Germinal center (tissue), 1 donor: ENCODE measurements around the gene DCXR.

Experiments used
- DNase-seq: peaks from one replicate; pipeline ENCODE4 v3.0.0; 2012; ENCODE audit warnings: mixed read lengths, low spot score

Gene DCXR

GRCh38 chr17:82022310-82022980, 15.1 kb downstream of the DCXR start, which contains the start of gene CENPX:
Gene CENPX (minus strand): TSS chr17:82022878. CDS start chr17:82022861, 17 bp downstream.
- DNase-seq, result no peak

GRCh38 chr17:82021900-82022309, 15.6 kb downstream of the DCXR start:
- DNase-seq, result no peak

- DNase-seq, result peak; percentile 48
These were observed 16.2 kb downstream of the DCXR start for GRCh38 chr17:82021107-82021899.

DNA sequence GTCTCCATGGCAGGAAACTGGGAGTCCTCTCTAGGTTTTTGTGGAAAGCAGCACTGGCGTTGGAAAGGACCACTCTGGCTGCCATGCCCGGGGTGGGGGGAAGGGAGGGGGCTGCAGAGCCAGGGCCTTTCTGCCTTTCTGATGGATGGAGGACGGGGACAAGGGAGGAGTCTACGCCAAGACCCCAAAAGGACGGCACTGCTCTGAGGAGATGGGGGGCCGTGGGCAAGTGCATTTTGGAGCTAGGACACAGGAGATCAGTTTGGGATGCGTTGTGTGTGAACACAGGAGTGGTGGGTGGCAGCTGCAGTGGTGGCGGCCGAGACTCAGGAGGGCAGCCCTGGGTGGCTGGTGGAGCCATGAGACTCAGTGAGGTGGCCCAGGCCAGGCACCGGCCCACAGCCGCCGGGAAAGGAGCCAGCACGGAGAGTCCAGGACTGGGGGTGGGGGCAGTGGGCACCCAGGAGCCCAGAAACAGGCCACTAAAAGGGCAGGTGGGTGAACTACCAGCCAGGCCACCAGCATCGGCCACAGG, 16.9 kb downstream of the DCXR start:
- DNase-seq, result no peak

- peak; percentile 66 for DNase-seq
These were observed 17.6 kb downstream of the DCXR start for GRCh38 chr17:82019690-82020571.

DNA sequence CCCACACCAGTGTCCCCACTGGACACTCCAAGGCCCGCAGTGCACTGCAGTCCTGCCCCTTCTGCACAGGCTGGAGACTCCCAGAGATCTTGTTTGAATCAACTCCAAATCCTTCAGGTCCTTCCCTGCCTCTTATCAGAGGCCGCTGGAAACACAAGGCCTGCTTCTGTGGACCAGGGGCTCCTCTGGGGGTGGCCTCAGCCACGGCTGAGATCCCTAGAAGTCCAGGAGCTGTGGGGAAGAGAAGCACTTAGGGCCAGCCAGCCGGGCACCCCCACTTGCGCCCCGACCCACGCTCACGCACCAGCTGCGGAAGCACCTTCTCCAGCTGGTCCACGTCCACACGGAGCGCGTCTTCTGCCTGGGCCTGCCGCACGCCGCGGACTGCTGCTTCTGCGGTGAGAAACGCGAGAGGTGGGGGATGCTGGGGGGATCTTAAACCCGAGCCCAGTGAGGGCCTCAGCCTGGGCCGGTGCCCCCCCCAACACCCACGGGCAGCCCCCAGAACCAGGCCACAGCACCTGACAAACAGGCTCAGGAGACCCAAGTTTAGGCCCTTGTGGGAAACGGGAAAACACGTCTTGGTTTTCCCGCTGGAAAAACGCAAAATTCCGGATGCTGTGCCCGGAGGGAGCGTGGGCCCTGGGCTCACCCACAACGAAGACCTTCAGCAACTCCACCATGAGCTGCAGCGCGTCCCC, 18.4 kb downstream of the DCXR start:
- no peak for DNase-seq

- no peak for DNase-seq
These were observed 19.1 kb downstream of the DCXR start for GRCh38 chr17:82018152-82018988.

- DNase-seq, result no peak
These were observed 19.8 kb downstream of the DCXR start for GRCh38 chr17:82017612-82018151.

DNA sequence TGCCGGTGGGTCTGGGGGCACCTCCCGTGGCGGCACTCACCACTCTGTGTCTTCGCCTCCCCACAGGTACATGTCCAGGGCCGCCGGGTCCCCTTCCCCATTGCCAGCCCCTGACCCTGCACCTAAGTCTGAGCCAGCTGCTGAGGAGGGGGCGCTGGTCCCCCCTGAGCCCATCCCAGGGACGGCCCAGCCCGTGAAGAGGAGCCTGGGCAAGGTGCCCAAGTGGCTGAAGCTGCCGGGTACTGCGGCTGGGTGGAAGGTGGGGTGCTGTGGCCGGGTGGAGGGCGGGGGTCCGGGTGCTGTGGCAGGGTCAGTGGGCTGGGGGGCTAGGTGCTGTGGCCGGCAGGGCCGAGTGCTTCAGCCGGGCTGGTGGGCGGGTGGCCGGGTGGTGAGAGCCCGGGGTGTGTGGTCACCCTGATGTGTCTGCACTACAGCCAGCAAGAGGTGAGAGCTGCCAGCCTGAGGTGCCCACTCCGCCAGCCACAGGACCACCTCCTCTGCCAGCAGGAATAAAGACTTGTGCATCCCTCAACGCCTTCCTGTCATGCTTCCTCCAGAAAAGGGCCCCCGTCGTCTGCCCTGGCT, 20.5 kb downstream of the DCXR start:
- no peak for DNase-seq

- no peak for DNase-seq
These were observed 21.2 kb downstream of the DCXR start for GRCh38 chr17:82016061-82016874.

DNA sequence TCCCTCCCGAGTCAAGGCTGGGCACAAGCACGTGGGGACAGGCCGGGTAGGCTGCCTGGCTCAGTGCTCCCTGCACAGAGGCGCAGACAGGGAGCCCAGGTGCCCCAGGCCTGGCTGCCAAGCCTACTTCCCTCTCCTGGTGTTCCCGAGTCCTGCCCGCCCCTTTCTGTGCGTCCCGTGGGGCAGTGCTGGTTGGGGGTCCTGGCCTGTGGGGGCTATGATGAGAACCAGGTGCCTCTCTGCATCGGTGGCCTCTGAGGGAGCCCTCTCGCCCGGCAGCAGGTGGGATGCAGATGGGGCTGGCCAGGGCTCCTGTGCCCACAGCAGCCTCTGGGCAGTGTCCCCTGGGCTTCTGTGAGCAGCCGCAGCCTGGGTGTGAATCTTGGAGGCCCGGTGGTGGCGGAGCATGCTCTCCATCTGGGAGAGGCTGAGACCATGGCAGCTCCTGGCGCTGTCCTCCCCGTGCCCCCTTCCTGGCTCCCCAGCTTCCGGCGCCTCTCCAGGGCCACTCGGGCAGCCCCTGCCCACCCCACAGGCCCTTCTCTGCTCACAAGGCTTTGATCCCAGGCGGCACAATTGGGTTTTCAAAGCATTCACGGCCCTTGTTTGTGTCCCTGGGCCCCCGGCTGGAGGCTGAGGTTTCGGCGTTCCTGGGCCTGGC, 22.1 kb downstream of the DCXR start:
- no peak for DNase-seq

GRCh38 chr17:82014971-82015310, 22.6 kb downstream of the DCXR start:
- DNase-seq, result no peak

GRCh38 chr17:82014432-82014831, 23.1 kb downstream of the DCXR start:
- DNase-seq, result no peak

DNA sequence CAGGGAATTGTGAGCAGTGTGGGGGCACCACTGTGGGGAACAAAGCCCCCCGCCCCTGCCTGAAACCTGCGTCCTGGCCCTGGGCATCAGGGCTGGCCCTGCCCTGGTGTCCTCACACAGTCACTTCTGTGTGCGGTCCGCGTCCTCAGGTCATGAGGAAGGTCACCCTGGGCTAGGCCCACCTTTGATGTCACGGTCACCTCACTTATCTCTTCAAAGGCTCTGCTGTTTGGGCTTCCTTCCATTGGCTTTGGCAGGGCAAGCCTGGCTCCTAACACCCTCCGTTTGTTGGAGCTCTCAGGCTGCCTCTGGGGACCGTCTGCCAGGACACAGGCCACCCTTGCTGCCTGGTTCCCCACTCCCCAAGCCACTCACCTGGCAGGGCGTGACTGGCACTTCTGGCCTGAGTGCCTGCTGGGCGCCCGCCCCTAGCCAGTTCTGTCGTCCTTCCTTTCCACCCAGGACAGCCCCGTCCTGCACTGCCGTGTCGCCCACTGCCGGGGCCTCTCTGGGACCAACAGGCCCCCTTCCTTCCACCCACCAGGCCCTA, 23.6 kb downstream of the DCXR start:
- no peak for DNase-seq

- DNase-seq, result no peak
These were observed 24.2 kb downstream of the DCXR start for GRCh38 chr17:82013341-82013740.

DNA sequence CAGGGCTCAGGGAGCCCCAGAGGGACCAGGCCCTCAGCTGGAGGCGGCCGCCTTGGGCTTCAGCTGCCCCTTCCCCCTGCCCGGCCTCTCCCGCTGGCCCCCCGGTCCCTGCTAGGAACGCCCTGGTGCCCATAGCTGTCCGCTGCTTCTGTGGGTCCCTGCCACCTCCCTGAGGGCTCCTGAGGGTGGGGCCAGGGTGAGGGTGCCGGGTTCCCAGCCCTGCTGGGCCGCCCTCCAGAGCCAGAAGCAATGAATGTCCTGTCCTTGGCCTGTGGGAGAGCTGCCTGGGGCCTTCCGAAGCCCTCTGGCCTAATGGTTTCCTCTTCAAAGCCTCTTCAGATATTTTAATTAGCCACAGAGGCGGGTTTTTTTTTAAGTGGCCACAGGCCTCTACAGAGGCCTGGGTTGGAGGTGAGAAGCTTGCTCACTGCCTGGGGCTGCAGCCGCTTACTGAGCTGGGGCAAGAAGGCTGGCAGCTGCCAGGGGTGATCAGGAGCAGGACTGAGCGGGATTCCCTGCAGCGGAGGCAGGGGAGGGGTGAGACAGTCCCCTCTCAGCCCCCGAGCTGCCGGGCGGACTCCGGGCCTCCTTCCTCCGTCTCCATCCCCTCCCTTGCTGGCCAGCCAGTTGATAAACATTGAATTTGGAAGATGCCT, 24.7 kb downstream of the DCXR start:
- DNase-seq, result no peak

- no peak for DNase-seq
These were observed 25.2 kb downstream of the DCXR start for GRCh38 chr17:82012261-82012639.
